H9 (cell line): Measurements from ENCODE around the gene GALE. TPM values are rescaled to one million over a fixed set of nuclear protein-coding genes. Genes with fewer than 3 reads are reported as not detected.

Source experiments
- DNase-seq: peaks from one replicate; pipeline ENCODE4 v3.0.0-alpha.2; 2017
- H2AFZ ChIP-seq: one replicate; pipeline ENCODE4 v1.6.1; 2013; ENCODE audit warnings: mild to moderate bottlenecking, low read length, control low read depth, moderate library complexity
- H2AK5ac ChIP-seq: 2 replicates; pipeline ENCODE4 v1.6.1; 2013; ENCODE audit warnings: low read length, control low read depth, mixed read lengths; ENCODE audit not compliant: insufficient read length
- H2BK120ac ChIP-seq: one replicate; pipeline ENCODE4 v1.6.1; 2013; ENCODE audit warnings: low read depth, mild to moderate bottlenecking, low read length, control low read depth, inconsistent platforms; ENCODE audit not compliant: poor library complexity, severe bottlenecking
- H2BK12ac ChIP-seq: 2 replicates; pipeline ENCODE4 v1.6.1; 2013; ENCODE audit warnings: low read length, control low read depth, mixed read lengths, low read depth; ENCODE audit not compliant: insufficient read length
- H2BK15ac ChIP-seq: 2 replicates; pipeline ENCODE4 v1.6.1; 2013; ENCODE audit warnings: low read depth, low read length, control low read depth
- H2BK20ac ChIP-seq: one replicate; pipeline ENCODE4 v1.6.1; 2013; ENCODE audit warnings: low read depth, mild to moderate bottlenecking, low read length, control low read depth, inconsistent platforms; ENCODE audit not compliant: poor library complexity, severe bottlenecking
- H2BK5ac ChIP-seq: 2 replicates; pipeline ENCODE4 v1.6.1; 2013; ENCODE audit warnings: low read length, control low read depth, mixed read lengths; ENCODE audit not compliant: insufficient read length
- H3K14ac ChIP-seq: 2 replicates; pipeline ENCODE4 v1.6.1; 2013; ENCODE audit warnings: low read length, control low read depth; ENCODE audit not compliant: insufficient read depth
- H3K18ac ChIP-seq: 2 replicates; pipeline ENCODE4 v1.6.1; 2013; ENCODE audit warnings: low read depth, mild to moderate bottlenecking, mixed read lengths, low read length, control low read depth; ENCODE audit not compliant: insufficient read length
- H3K23ac ChIP-seq: 2 replicates; pipeline ENCODE4 v1.6.1; 2013; ENCODE audit warnings: low read length, control low read depth, mixed read lengths, low read depth; ENCODE audit not compliant: insufficient read length
- H3K23me2 ChIP-seq: 2 replicates; pipeline ENCODE4 v1.6.1; 2013; ENCODE audit warnings: low read depth, mild to moderate bottlenecking, mixed read lengths, low read length, control low read depth; ENCODE audit not compliant: insufficient read length, poor library complexity, severe bottlenecking
- H3K27ac ChIP-seq: 2 replicates; pipeline ENCODE4 v1.5.1; 2013; ENCODE audit warnings: low read length, control low read depth, mixed read lengths, low read depth; ENCODE audit not compliant: insufficient read length
- H3K27me3 ChIP-seq: 2 replicates; pipeline ENCODE4 v1.6.1; 2013; ENCODE audit warnings: low read length, control low read depth, inconsistent platforms; ENCODE audit not compliant: insufficient read depth
- H3K4ac ChIP-seq: 2 replicates; pipeline ENCODE4 v1.6.1; 2013; ENCODE audit warnings: low read depth, mild to moderate bottlenecking, control low read depth, inconsistent platforms, low read length, moderate library complexity
- H3K4me1 ChIP-seq: 2 replicates; pipeline ENCODE4 v1.6.1; 2013; ENCODE audit warnings: low read length, control low read depth, inconsistent platforms; ENCODE audit not compliant: insufficient read depth
- H3K4me2 ChIP-seq: 2 replicates; pipeline ENCODE4 v1.6.1; 2013; ENCODE audit warnings: low read length, control low read depth, mixed read lengths; ENCODE audit not compliant: insufficient read length, insufficient read depth
- H3K56ac ChIP-seq: 2 replicates; pipeline ENCODE4 v1.6.1; 2013; ENCODE audit warnings: low read depth, mild to moderate bottlenecking, mixed read lengths, low read length, control low read depth; ENCODE audit not compliant: insufficient read length
- H3K79me1 ChIP-seq: 2 replicates; pipeline ENCODE4 v1.6.1; 2013; ENCODE audit warnings: low read depth, mild to moderate bottlenecking, moderate library complexity, low read length, control low read depth, inconsistent platforms; ENCODE audit not compliant: insufficient read depth, poor library complexity, severe bottlenecking
- H3K79me2 ChIP-seq: 2 replicates; pipeline ENCODE4 v1.6.1; 2013; ENCODE audit warnings: low read length, control low read depth, inconsistent platforms; ENCODE audit not compliant: insufficient read depth
- H3K9ac ChIP-seq: 2 replicates; pipeline ENCODE4 v1.6.1; 2013; ENCODE audit warnings: low read length, control low read depth, mixed read lengths; ENCODE audit not compliant: insufficient read length; ENCODE audit errors: extremely low read depth
- H3K9me3 ChIP-seq: one replicate; pipeline ENCODE4 v1.6.1; 2013; ENCODE audit warnings: low read depth, low read length, inconsistent platforms; ENCODE audit not compliant: control insufficient read depth
- H3T11ph ChIP-seq: one replicate; pipeline ENCODE4 v1.6.1; 2013; ENCODE audit warnings: mild to moderate bottlenecking, low read length, control low read depth, inconsistent platforms
- H4K20me1 ChIP-seq: one replicate; pipeline ENCODE4 v1.6.1; 2013; ENCODE audit not compliant: control insufficient read depth, insufficient read length, insufficient read depth
- H4K5ac ChIP-seq: 2 replicates; pipeline ENCODE4 v1.6.1; 2013; ENCODE audit warnings: low read depth, mild to moderate bottlenecking, mixed read lengths, low read length, control low read depth; ENCODE audit not compliant: insufficient read length
- H4K8ac ChIP-seq: replicated peaks from 2 replicates; pipeline ENCODE4 v1.6.1; 2013; ENCODE audit warnings: low read length, control low read depth, mixed read lengths, low read depth; ENCODE audit not compliant: insufficient read length
- H4K91ac ChIP-seq: 2 replicates; pipeline ENCODE4 v1.6.1; 2013; ENCODE audit warnings: low read depth, mild to moderate bottlenecking, moderate library complexity, mixed read lengths, low read length, control low read depth; ENCODE audit not compliant: insufficient read length
- H3K27ac Mint-ChIP-seq, 3 experiments: 2 replicates in 2 of 3; 3 replicates in 1 of 3; pipeline ENCODE4 v1.8.0; 2020 to 2021; ENCODE audit warnings: mixed read lengths in 3 of 3, mild to moderate bottlenecking in 1 of 3, moderate library complexity in 1 of 3
- H3K27me3 Mint-ChIP-seq: 2 replicates; pipeline ENCODE4 v1.8.0; 2021; ENCODE audit warnings: low read depth, mild to moderate bottlenecking, moderate library complexity, mixed read lengths
- H3K36me3 Mint-ChIP-seq, 3 experiments: 2 replicates in 2 of 3; 3 replicates in 1 of 3; pipeline ENCODE4 v1.8.0; 2020 to 2021; ENCODE audit warnings: low read depth in 3 of 3, mixed read lengths in 3 of 3; ENCODE audit not compliant: insufficient read depth in 1 of 3
- H3K4me1 Mint-ChIP-seq, 2 experiments: 2 replicates each; pipeline ENCODE4 v1.8.0; 2020; ENCODE audit warnings: mixed read lengths in 2 of 2
- H3K4me3 Mint-ChIP-seq, 2 experiments: 2 replicates in 1 of 2; 3 replicates in 1 of 2; pipeline ENCODE4 v1.8.0; 2020 to 2021; ENCODE audit warnings: mild to moderate bottlenecking in 2 of 2, mixed read lengths in 2 of 2, moderate library complexity in 1 of 2
- H3K9me3 Mint-ChIP-seq, 2 experiments: 2 replicates in 1 of 2; 3 replicates in 1 of 2; pipeline ENCODE4 v1.8.0; 2020; ENCODE audit warnings: mild to moderate bottlenecking in 2 of 2, mixed read lengths in 2 of 2, moderate library complexity in 1 of 2
- WGBS: extraction: QIAGEN DNeasy Blood & Tissue Kit; methylation state at CpG from one replicate; pipeline ENCODE4 v1.1.7; 2013; ENCODE audit warnings: missing lambda C conversion rate, low lambda C conversion rate, mixed read lengths; ENCODE audit not compliant: insufficient read length; ENCODE audit errors: extremely low coverage; 5-methylcytosine and 5-hydroxymethylcytosine counted together
- total RNA-seq: library from RNA; stranded (reverse); gene quantifications from 2 replicates; pipeline ENCODE4 v1.2.1, GENCODE V29; 2021
- TF ChIP-seq, protein P1 (sequence below): fragments of 200-600 bp; sonication (generic); conservative IDR thresholded peaks from 3 replicates; pipeline ENCODE4 v1.8.0; 2021; ENCODE audit warnings: antibody characterized with exemption, mild to moderate bottlenecking

The GALE gene
- total RNA-seq, 1 experiment from 2014 or later, result 36.0 TPM

DNA sequence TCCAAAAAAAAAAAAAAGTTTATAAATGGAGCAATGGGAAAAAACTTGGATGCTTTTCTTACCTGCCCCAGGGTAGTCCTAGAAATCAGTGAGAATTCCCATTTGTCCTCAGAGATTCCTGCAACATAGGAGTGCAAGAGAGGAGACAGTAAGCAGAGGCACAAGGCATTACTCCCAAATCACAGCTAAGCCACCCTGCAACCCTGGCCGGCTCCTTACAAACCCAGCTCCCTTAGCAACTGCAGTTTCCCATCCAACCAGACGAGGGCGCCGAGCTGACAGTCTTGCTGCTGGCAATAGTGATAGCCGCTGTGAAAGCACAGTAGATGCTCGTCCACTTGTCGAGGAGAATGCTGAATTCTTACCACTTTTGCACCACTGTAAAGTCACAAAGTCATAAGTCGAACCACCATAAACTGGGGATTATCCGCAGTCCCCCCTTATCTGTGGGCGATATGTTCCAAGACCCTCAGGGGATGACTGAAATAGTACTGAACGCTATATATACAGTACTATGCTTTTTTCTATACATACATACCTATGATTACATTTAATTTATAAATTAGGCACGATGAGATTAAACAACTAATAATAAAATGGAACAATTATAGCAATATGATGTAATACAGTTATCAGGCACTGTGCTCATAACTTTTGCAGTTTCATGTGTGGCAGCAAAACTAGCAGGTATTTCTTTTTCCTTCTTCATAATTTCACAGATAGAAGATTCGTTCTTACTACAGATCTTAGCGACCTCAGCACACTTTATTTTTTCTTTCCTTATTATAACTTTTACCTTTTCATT is 28.3 kb downstream of the GALE start:
- no peak overlapping the region for H2BK15ac ChIP-seq
- TF ChIP-seq, protein P1, sequence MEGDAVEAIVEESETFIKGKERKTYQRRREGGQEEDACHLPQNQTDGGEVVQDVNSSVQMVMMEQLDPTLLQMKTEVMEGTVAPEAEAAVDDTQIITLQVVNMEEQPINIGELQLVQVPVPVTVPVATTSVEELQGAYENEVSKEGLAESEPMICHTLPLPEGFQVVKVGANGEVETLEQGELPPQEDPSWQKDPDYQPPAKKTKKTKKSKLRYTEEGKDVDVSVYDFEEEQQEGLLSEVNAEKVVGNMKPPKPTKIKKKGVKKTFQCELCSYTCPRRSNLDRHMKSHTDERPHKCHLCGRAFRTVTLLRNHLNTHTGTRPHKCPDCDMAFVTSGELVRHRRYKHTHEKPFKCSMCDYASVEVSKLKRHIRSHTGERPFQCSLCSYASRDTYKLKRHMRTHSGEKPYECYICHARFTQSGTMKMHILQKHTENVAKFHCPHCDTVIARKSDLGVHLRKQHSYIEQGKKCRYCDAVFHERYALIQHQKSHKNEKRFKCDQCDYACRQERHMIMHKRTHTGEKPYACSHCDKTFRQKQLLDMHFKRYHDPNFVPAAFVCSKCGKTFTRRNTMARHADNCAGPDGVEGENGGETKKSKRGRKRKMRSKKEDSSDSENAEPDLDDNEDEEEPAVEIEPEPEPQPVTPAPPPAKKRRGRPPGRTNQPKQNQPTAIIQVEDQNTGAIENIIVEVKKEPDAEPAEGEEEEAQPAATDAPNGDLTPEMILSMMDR, result peak; percentile 89

More for the DNA sequence above, 28.3 kb downstream of the GALE start:
- Mint-ChIP-seq H3K9me3 (no peaks in the 10 kb centered on the region), H3K4me3 (no peak overlapping the region), H3K36me3 (peaks cover 0 to 19% (median 15%) of the 10 kb centered on the region in 3 experiments; a peak in 5 of 7 replicates), H3K27me3 (no peaks in the 10 kb centered on the region), H3K27ac (no peak overlapping the region; a peak in 1 of 7 replicates), H3K4me1 (peaks cover 2 to 3% of the 10 kb centered on the region in 2 experiments)
- Histone ChIP-seq H3K79me1 (peaks cover 3% of the 10 kb centered on the region), H4K5ac (no peak overlapping the region), H2BK120ac (no peak overlapping the region), H3K4ac (no peak overlapping the region), H3K79me2 (no peaks in the 10 kb centered on the region), H3K4me2 (no peak overlapping the region), H3T11ph (no peak overlapping the region), H2BK20ac (no peak overlapping the region), H4K20me1 (no peaks in the 10 kb centered on the region), H4K8ac (no peak overlapping the region), H2BK12ac (no peak overlapping the region), H3K4me1 (no peaks in the 10 kb centered on the region; the same call in 1 of the 2 replicates), H2AK5ac (no peak overlapping the region), H3K56ac (no peak overlapping the region), H2AFZ (no peak overlapping the region), H3K18ac (no peak overlapping the region), H3K9ac (no peak overlapping the region), H3K27ac (no peak overlapping the region), H4K91ac (no peak overlapping the region), H3K23ac (no peak overlapping the region), H3K23me2 (no peaks in the 10 kb centered on the region), H2BK5ac (no peak overlapping the region), H3K27me3 (no peaks in the 10 kb centered on the region), H3K9me3 (no peaks in the 10 kb centered on the region), H3K14ac (no peak overlapping the region)
- no CpG with 5 or more reads among the region's 14 CpGs for WGBS
- peak; percentile 85 for DNase-seq
